ENCODE data around the gene UQCC5. TPM values are rescaled to one million over a fixed set of nuclear protein-coding genes. Genes with fewer than 3 reads are reported as not detected.

Gene UQCC5
- total RNA-seq, 1 donor from 2014 or later = 2.2 TPM

DNA sequence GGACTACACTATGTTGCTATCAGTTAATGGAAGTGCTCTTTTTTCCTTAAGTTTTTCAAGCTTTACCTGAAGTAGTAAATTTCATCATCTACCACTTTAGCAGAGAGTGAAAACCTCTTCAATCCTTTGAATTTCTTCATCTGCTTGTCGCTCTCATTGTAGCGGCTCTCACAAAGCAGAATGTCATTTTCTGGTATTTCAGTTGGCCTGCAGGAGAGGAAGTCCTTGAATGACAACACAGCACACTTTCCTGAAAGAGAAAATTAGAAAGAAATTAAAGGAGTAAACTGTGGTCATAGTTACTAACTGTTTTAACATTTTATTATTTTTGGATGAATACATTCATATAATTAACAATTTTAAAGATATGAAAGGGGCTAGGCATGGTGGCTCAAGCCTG is 27.6 kb downstream of the UQCC5 start:
- DNase-seq (ENCODE audit: low spot score) = no peak

DNA sequence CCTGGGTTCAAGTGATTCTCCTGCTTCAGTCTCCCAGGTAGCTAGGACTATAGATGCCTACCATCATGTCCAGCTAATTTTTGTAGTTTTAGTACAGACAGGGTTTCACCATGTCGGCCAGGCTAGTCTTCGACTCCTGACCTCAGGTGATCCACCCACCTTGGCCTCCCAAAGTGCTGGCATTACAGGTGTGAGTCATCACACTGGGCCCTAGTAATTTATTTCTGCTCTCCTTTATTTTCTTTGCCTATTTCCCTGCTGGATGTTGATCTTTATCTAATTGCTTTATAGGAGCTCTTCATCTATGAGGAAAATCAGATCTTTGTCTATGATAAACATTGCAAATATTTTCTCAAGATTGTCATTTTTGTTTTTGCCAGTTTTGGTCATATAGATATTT is 31.7 kb downstream of the UQCC5 start:
- DNase-seq (ENCODE audit: low spot score) = no peak

DNA sequence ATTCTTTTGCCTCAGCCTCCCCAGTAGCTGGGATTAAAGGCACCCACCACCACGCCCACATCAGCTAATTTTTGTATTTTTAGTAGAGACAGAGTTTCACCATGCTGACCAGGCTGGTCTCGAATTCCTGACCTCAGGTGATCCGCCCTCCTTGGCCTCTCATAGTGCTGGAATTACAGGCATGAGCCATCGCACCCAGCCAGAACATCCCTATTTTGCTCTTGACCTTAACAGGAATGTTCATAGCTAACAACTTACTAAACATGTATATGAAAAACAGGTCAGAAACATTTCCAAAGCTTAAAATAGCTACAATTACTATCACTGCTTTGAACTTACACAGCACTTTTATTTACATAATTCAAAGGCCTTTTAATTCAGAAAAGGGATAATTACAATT is 33.7 kb downstream of the UQCC5 start:
- no peak for DNase-seq (ENCODE audit: low spot score)

DNA sequence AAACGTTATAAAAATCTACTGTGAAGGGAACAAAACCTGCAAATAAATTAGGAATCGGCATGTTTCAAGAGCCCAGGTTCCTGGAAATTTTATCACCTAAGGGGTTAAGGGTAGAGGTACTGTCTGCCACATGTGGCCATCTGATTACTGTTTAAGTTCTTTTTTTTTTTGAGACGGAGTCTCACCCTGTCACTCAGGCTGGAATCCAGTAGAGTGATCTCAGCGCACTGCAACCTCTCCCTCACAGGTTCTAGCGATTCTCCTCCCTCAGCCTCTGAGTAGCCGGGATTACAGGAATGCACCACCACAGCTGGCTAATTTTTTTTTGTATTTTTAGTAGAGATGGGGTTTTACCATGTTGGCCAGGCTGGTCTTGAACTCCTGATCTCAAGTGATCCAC is 35.8 kb downstream of the UQCC5 start:
- no peak for DNase-seq (ENCODE audit: low spot score)

DNA sequence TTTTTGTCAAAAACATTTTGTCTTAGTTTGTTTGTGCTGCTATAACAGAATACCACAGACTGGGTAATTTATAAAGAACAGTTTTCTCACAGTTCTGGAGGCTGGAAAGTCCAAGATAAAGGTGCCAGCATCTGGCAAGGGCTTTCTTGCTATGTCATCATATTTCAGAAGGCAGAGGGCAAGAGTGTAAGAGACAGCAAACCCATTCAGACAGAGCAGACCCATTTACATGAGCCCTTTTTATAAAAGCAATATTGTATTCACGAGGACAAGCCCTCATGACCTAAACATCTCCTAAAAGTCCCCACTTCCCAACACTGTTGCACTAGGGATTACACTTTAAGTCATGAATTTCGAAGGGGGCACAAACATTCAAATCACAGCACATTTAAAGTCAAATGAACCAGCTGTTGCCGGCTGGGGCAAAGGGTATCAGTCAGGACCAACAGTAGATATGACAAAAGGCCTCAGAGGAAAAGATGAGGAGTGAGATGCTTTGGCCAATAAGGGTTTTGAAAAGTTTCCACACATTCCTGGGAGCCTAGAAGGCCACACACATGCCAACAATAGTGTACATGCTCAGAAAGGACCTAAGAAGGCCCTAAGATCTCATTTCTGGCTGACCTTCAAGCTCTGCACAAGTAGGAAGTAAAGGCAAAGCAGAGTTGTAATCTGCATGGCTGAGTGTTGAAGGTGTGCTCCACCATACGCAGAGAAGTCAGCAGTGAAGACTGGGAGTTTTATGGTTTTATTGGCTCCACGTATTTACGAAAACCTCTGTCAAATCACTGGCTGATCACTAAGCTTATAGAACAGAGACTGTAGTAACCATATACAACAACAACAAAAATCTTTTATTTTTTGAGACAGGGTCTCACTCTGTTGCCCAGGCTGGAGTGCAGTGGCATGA is 37.9 kb downstream of the UQCC5 start:
- no peak for DNase-seq (ENCODE audit: low spot score)

Other genes with a start within 250 kb of the UQCC5 start
- 7.2 TPM for gene GLYCTK, start 248.8 kb upstream of the UQCC5 start, total RNA-seq (ENCODE audit: insufficient read depth, low replicate concordance)
- gene DNAH1, start 220.3 kb upstream of the UQCC5 start, total RNA-seq (ENCODE audit: insufficient read depth, low replicate concordance) = 2.9 TPM
- 49.1 TPM for gene BAP1, start 126.6 kb upstream of the UQCC5 start, total RNA-seq (ENCODE audit: insufficient read depth, low replicate concordance)
- gene PHF7, start 125.9 kb upstream of the UQCC5 start, total RNA-seq (ENCODE audit: insufficient read depth, low replicate concordance) = 1.9 TPM
- 1.4 TPM for gene SEMA3G, start 91.5 kb upstream of the UQCC5 start, total RNA-seq (ENCODE audit: insufficient read depth, low replicate concordance)
- gene TNNC1, start 82.6 kb upstream of the UQCC5 start, total RNA-seq (ENCODE audit: insufficient read depth, low replicate concordance) = 2.2 TPM
- gene NISCH, start 81.0 kb upstream of the UQCC5 start, total RNA-seq (ENCODE audit: insufficient read depth, low replicate concordance) = 61.4 TPM
- 143 TPM for gene STAB1, start 41.3 kb upstream of the UQCC5 start, total RNA-seq (ENCODE audit: insufficient read depth, low replicate concordance)
- 104 TPM for gene NT5DC2, start 2.7 kb upstream of the UQCC5 start, total RNA-seq (ENCODE audit: insufficient read depth, low replicate concordance)
- gene PBRM1, start 149.3 kb downstream of the UQCC5 start, total RNA-seq (ENCODE audit: insufficient read depth, low replicate concordance) = 122 TPM
- gene GNL3, start 149.4 kb downstream of the UQCC5 start, total RNA-seq (ENCODE audit: insufficient read depth, low replicate concordance) = 75.4 TPM
- gene GLT8D1, start 169.2 kb downstream of the UQCC5 start, total RNA-seq (ENCODE audit: insufficient read depth, low replicate concordance) = 100 TPM
- 87.9 TPM for gene SPCS1, start 169.5 kb downstream of the UQCC5 start, total RNA-seq (ENCODE audit: insufficient read depth, low replicate concordance)
- 24.3 TPM for gene NEK4, start 234.3 kb downstream of the UQCC5 start, total RNA-seq (ENCODE audit: insufficient read depth, low replicate concordance)
- gene ITIH1, start 241.0 kb downstream of the UQCC5 start, total RNA-seq (ENCODE audit: insufficient read depth, low replicate concordance) = 1.2 TPM